ENCODE measurements around the gene CDK14.
"Not testable (repeated sequence)": the region's sequence is repeated elsewhere in the genome, so short reads cannot be mapped to it uniquely, and the experiment has no call there.

Gene CDK14

GRCh38 chr7:90757565-90757950 lies 161.4 kb downstream of the CDK14 start:
- DNase-seq (ENCODE audit: low read depth), result not testable (repeated sequence)

- DNase-seq (ENCODE audit: low read depth), result no peak
Observed at GRCh38 chr7:90758933-90759562, 162.9 kb downstream of the CDK14 start.

GRCh38 chr7:90759710-90760109 lies 163.6 kb downstream of the CDK14 start:
- no peak for DNase-seq (ENCODE audit: low read depth)

- no peak for DNase-seq (ENCODE audit: low read depth)
Observed at GRCh38 chr7:90760892-90761291, 164.8 kb downstream of the CDK14 start.

- no peak for DNase-seq (ENCODE audit: low read depth)
Observed at GRCh38 chr7:90761584-90761983, 165.5 kb downstream of the CDK14 start.

- no peak for DNase-seq (ENCODE audit: low read depth)
Observed at GRCh38 chr7:90763108-90763507, 167.0 kb downstream of the CDK14 start.

- DNase-seq (ENCODE audit: low read depth), result no peak
Observed at GRCh38 chr7:90764848-90765570, 168.9 kb downstream of the CDK14 start.

GRCh38 chr7:90766814-90767564 lies 170.9 kb downstream of the CDK14 start:
- DNase-seq (ENCODE audit: low read depth), result no peak

- no peak for DNase-seq (ENCODE audit: low read depth)
Observed at GRCh38 chr7:90768301-90768700, 172.2 kb downstream of the CDK14 start.

- DNase-seq (ENCODE audit: low read depth), result no peak
Observed at GRCh38 chr7:90769036-90769435, 172.9 kb downstream of the CDK14 start.

GRCh38 chr7:90769566-90769965 lies 173.4 kb downstream of the CDK14 start:
- DNase-seq (ENCODE audit: low read depth), result not testable (repeated sequence)

- DNase-seq (ENCODE audit: low read depth), result no peak
Observed at GRCh38 chr7:90771281-90771680, 175.2 kb downstream of the CDK14 start.

GRCh38 chr7:90772410-90772809 lies 176.3 kb downstream of the CDK14 start:
- DNase-seq (ENCODE audit: low read depth), result no peak

- no peak for DNase-seq (ENCODE audit: low read depth)
Observed at GRCh38 chr7:90773269-90773668, 177.1 kb downstream of the CDK14 start.

GRCh38 chr7:90774706-90775105 lies 178.6 kb downstream of the CDK14 start:
- DNase-seq (ENCODE audit: low read depth), result no peak

- no peak for DNase-seq (ENCODE audit: low read depth)
Observed at GRCh38 chr7:90775383-90775965, 179.4 kb downstream of the CDK14 start.

GRCh38 chr7:90777041-90777440 lies 180.9 kb downstream of the CDK14 start:
- no peak for DNase-seq (ENCODE audit: low read depth)

- DNase-seq (ENCODE audit: low read depth), result no peak
Observed at GRCh38 chr7:90777465-90777864, 181.3 kb downstream of the CDK14 start.

- DNase-seq (ENCODE audit: low read depth), result no peak
Observed at GRCh38 chr7:90777886-90778285, 181.8 kb downstream of the CDK14 start.

- DNase-seq (ENCODE audit: low read depth), result no peak
Observed at GRCh38 chr7:90788052-90788451, 191.9 kb downstream of the CDK14 start.

- no peak for DNase-seq (ENCODE audit: low read depth)
Observed at GRCh38 chr7:90789736-90790306, 193.7 kb downstream of the CDK14 start.

- no peak for DNase-seq (ENCODE audit: low read depth)
Observed at GRCh38 chr7:90791596-90791995, 195.5 kb downstream of the CDK14 start.
